Tibial nerve (tissue), 3 donors: ENCODE measurements around the gene AUH.

ENCODE experiments used
- CTCF ChIP-seq, 5 experiments: fragments of 200-600 bp in 3 of 5; fragments of 450-650 bp in 2 of 5; sonication (generic) in 3 of 5; IDR thresholded peaks; one replicate each; pipeline ENCODE4 v1.5.1; 2016 to 2019; ENCODE audit warnings: antibody characterized with exemption in 5 of 5, mild to moderate bottlenecking in 3 of 5, moderate library complexity in 2 of 5
- POLR2A ChIP-seq, 2 donors: fragments of 450-650 bp; IDR thresholded peaks; one replicate each; pipeline ENCODE4 v1.6.1; 2017; ENCODE audit warnings: antibody characterized with exemption in 2 of 2, mild to moderate bottlenecking in 2 of 2, moderate library complexity in 2 of 2

GRCh38 chr9:91177661-91178280 lies 183.9 kb downstream of the AUH start:
- no peak for TF ChIP-seq CTCF (IDR thresholded peaks at IDR 0.05)
- no peak for TF ChIP-seq POLR2A (IDR thresholded peaks at IDR 0.05)
